Measurements from ENCODE around the gene ZNF626.

The ZNF626 gene

DNA sequence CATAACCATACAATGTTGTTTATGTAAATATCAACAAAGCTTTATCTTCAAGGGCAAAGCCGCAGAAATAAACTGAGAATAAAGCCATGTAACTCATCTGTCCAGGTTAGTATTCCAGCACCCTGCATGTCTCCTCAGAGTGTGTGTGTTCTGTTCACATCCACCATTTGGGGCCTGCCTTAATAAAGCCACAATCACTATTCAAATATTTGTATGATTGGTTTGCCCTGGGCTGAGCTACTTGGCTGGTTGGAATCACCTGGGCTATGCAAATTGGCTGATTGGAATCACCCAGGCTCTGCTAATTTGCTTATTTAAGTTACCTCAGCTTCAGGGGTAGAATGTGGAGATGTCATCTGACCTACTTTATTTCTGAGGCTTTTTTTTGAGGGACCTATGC lies 53.4 kb downstream of the ZNF626 start:
- Mint-ChIP-seq H3K27ac (no peak overlapping the region), H3K4me1 (no peaks in the 10 kb centered on the region), H3K9me3 (peaks cover 15% of the 10 kb centered on the region), H3K4me3 (no peak overlapping the region), H3K27me3 (no peaks in the 10 kb centered on the region), H3K36me3 (peaks cover 5% of the 10 kb centered on the region)
- ATAC-seq: no peak

Data from stimulated activated memory B cell treated with anti-CD40 and anti-IgM and Interleukin-4, amounts not matched to agents 10 μg/mL and 1 μg/mL and 100 μg/mL, for 72 hours (primary cell).